Measurements from ENCODE around the gene PWWP2B. TPM values are rescaled to one million over a fixed set of nuclear protein-coding genes. Genes with fewer than 3 reads are reported as not detected.

The PWWP2B gene
- total RNA-seq, 1 experiment from 2014 or later, result 10.0 TPM

GRCh38 chr10:132420981-132421846 is 24.2 kb downstream of the PWWP2B start:
- H3K9me3 Mint-ChIP-seq (ENCODE audit: unreplicated experiment), result no peaks in the 10 kb centered on the region
- TF ChIP-seq CTCF (IDR thresholded peaks at IDR 0.05; ENCODE audit: unreplicated experiment), result no peak
- peak; percentile 45 for DNase-seq (ENCODE audit: unreplicated experiment)
- no peaks in the 10 kb centered on the region for H3K27me3 Mint-ChIP-seq (ENCODE audit: insufficient read depth, unreplicated experiment)
- peaks cover 18% of the 10 kb centered on the region for H3K4me1 Mint-ChIP-seq (ENCODE audit: insufficient read depth, unreplicated experiment)
- H3K4me3 Mint-ChIP-seq (ENCODE audit: unreplicated experiment), result no peak overlapping the region
- no TSS peak for BruUV-seq (replicated peaks)
- ChIA-PET POLR2A (interaction anchor here (1.0 to 1.2 kb wide), 3 partner anchors 9 to 30 kb away, joined by 3 to 9 read pairs (median 5); no protein-coding TSS in a partner anchor), CTCF (interaction anchor here (0.5 to 4.2 kb wide), 5 partner anchors 9 to 535 kb away, joined by 3 to 26 read pairs (median 3); no protein-coding TSS in a partner anchor)
- intact Hi-C loops (cut with micrococcal nuclease), result no loop called here
- peak overlapping the region; percentile 78 for H3K27ac Mint-ChIP-seq (ENCODE audit: low read depth, unreplicated experiment)
- H3K36me3 Mint-ChIP-seq (ENCODE audit: insufficient read depth, unreplicated experiment), result no peaks in the 10 kb centered on the region

- Mint-ChIP-seq H3K4me1 (ENCODE audit: insufficient read depth, unreplicated experiment) (peaks cover 18% of the 10 kb centered on the region), H3K9me3 (ENCODE audit: unreplicated experiment) (no peaks in the 10 kb centered on the region), H3K4me3 (ENCODE audit: unreplicated experiment) (no peak overlapping the region), H3K27me3 (ENCODE audit: insufficient read depth, unreplicated experiment) (no peaks in the 10 kb centered on the region), H3K27ac (ENCODE audit: low read depth, unreplicated experiment) (peak overlapping the region; percentile 78), H3K36me3 (ENCODE audit: insufficient read depth, unreplicated experiment) (no peaks in the 10 kb centered on the region)
- POLR2A ChIA-PET, result interaction anchor here (0.5 to 1.2 kb wide), 4 partner anchors 10 to 29 kb away, joined by 3 to 9 read pairs (median 4); no protein-coding TSS in a partner anchor
- intact Hi-C loops (cut with micrococcal nuclease), result no loop called here
- CTCF ChIA-PET, result interaction anchor here (0.5 to 4.2 kb wide), 6 partner anchors 24 to 536 kb away, joined by 3 to 26 read pairs (median 3); no protein-coding TSS in a partner anchor
- no TSS peak for BruUV-seq (replicated peaks)
- DNase-seq (ENCODE audit: unreplicated experiment), result no peak
- no peak for TF ChIP-seq CTCF (IDR thresholded peaks at IDR 0.05; ENCODE audit: unreplicated experiment)
Observed at GRCh38 chr10:132421847-132422751, 25.1 kb downstream of the PWWP2B start.

- TF ChIP-seq CTCF (IDR thresholded peaks at IDR 0.05; ENCODE audit: unreplicated experiment), result no peak
- ChIA-PET CTCF (interaction anchor here (0.6 to 2.0 kb wide), 5 partner anchors 23 to 36 kb away, joined by 3 to 10 read pairs (median 4); no protein-coding TSS in a partner anchor), POLR2A (interaction anchor here (1.0 to 1.8 kb wide), 2 partner anchors 24 to 25 kb away, joined by 3 to 6 read pairs; no protein-coding TSS in a partner anchor)
- no TSS peak for BruUV-seq (replicated peaks)
- no peak overlapping the region for H3K4me3 Mint-ChIP-seq (ENCODE audit: unreplicated experiment)
- H3K36me3 Mint-ChIP-seq (ENCODE audit: insufficient read depth, unreplicated experiment), result no peaks in the 10 kb centered on the region
- H3K27me3 Mint-ChIP-seq (ENCODE audit: insufficient read depth, unreplicated experiment), result no peaks in the 10 kb centered on the region
- H3K9me3 Mint-ChIP-seq (ENCODE audit: unreplicated experiment), result no peaks in the 10 kb centered on the region
- no peak overlapping the region for H3K27ac Mint-ChIP-seq (ENCODE audit: low read depth, unreplicated experiment)
- intact Hi-C loops (cut with micrococcal nuclease), result no loop called here
- H3K4me1 Mint-ChIP-seq (ENCODE audit: insufficient read depth, unreplicated experiment), result peaks cover 15% of the 10 kb centered on the region
- no peak for DNase-seq (ENCODE audit: unreplicated experiment)
Observed at GRCh38 chr10:132422903-132423825, 26.2 kb downstream of the PWWP2B start.

All from MCF 10A (cell line).